Activated gamma-delta T cell treated with anti-CD3 and anti-CD28 coated beads, Interleukin-2, amount 50 U/mL, for 16 hours (primary cell): ENCODE measurements around the gene MMP24.

ENCODE experiments used
- DNase-seq: peaks from one replicate; pipeline ENCODE4 v3.0.0-alpha.2; 2020; ENCODE audit warnings: low read depth

Gene MMP24

DNA sequence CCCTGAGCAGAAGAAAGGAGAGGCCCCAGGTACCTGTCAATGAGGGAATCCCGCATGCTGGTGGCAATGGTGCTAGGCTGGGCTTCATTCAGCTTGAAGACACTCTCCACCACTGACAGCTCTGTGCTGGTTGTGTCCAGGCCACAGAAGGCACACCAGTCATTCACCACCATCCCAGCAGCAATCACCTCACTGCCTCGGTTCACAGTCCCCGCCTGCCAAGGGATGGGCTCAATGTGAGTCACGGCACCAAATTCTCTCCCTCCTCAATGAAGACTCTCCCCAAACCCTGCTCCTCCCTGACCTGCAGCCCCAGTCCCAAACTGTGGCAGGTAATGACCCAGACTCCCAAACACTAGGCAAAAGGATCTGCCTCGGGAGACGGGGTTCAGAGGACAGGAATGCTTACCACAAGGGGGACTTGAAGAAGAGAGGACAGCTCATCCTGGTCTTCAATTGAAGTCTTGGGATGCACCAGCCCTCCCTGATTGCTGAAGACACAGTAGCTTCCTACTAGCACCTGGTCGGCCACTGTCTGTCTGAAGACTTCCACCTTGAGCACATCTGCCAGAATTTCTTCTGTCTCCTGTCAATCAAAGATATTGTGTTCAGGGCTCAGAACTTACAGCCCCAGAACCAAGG lies 53.2 kb downstream of the MMP24 start:
- no peak for DNase-seq

DNA sequence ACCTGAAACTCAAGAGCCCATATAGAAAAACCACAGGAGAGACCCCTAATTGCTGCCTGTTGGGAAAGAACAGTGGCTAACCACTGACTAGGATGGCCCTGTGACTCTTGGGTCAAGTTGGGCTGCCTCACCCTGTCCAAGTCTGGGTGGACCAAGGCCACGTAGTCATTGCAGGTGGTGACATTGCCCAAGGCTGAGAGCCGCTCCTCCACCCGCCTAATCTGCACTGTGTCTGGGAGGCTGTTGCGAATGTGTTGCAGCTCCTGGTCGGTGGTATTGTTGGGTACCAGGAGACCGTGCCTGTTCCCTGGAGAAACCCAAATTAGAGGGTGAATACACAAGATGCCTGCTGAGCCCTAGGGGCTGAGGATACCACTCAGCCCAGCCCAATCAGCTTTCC lies 54.0 kb downstream of the MMP24 start:
- no peak for DNase-seq

DNA sequence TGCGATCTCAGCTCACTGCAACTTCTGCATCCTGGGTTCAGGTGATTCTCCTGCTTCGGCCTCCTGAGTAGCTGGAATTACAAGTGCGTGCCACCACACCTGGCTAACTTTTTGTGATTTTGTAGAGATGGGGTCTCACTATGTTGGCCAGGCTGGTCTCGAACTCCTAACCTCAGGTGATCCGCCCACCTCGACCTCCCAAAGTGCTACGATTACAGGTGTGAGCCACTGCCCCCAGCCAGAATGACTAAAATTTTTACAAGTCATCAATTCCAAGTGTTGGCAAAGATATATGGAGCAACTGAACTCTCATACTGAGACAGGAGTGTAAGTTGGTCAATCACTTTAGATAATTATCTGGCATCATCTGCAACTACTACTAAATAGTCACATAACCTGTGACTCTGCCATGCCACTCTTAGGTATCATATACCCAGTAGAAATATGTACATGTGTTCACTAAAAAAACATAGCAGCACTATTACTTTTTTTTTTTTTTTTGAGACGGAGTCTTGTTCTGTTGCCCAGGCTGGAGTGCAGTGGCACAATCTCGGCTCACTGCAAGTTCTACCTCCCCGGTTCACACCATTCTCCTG lies 55.1 kb downstream of the MMP24 start:
- DNase-seq = no peak

DNA sequence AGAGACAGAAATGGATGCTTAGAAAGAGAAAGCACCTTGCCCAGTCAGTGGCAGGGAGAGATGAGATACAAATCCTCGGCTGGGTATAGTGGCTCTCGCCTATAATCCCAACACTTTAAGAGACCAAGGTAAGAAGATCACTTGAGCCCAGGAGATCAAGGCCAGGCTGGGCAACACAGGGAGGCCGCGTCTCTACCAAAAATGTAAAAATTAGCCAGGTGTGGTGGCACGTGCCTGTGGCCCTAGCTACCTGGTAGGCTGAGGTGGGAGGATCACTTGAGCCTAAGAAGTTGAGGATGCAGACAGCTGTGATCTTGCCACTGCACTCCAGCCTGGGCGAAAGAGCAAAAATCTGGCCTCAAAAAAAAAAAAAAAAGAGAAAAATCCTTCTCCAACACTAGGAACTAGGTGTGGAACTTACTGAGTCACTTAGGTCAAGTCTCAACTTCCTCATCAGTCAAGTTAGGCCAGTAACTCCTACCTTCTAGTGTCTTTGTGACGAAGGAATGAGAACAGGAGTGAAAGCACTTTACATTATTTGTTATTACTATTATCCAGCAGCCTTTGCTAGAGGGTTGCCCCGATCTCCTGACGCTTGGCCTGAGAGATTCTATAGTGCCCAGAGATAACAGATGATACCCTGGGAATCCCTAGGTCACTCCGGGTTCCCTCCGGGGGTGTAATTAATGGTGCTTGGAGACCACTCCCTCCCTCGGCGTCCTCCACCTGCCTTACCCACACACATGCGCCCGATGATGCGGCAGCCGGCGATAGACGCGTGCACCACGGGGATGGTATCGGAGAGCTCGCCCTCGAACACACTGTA lies 57.2 kb downstream of the MMP24 start:
- no peak for DNase-seq

DNA sequence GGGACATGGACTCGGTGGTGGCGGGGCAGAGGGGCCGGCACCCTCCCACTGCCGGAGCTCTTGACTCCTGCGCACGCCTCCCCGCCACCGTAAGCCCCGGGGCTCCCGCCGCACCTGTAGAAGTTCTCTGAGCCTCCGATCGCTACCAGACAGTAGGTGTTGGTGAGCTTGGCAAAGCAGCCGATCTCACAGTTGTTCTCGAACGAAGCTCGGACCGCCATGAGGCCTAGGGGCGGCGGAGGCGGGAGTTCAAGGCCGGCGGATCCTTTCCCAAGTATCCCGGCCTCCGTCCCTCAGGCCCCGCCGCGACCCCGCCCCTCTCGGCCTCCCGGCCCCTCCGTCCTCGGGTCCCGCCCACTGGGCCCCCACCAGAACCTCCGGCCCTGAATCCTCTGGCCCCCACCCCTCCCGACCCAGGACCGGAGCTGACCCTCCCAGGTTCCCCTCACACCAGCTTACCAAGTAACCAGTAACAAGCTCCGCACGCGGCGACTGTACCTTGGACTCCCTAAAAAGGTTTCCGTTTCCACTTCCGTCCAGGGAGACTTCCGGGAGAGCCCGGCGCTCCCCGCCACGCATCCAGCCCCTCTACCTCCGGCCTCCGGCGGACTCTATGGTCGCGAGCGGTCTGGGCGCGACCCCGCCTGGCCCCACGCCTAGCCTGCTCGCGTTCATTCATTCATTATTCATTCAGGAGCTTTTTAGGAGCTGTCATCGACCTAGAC lies 57.9 kb downstream of the MMP24 start, which contains the start of gene EIF6:
TSS of gene EIF6 (minus strand) at position 506 of the 725 bp plus-strand sequence. CDS start at position 221, 285 bp downstream.
- peak; percentile 62 for DNase-seq

DNA sequence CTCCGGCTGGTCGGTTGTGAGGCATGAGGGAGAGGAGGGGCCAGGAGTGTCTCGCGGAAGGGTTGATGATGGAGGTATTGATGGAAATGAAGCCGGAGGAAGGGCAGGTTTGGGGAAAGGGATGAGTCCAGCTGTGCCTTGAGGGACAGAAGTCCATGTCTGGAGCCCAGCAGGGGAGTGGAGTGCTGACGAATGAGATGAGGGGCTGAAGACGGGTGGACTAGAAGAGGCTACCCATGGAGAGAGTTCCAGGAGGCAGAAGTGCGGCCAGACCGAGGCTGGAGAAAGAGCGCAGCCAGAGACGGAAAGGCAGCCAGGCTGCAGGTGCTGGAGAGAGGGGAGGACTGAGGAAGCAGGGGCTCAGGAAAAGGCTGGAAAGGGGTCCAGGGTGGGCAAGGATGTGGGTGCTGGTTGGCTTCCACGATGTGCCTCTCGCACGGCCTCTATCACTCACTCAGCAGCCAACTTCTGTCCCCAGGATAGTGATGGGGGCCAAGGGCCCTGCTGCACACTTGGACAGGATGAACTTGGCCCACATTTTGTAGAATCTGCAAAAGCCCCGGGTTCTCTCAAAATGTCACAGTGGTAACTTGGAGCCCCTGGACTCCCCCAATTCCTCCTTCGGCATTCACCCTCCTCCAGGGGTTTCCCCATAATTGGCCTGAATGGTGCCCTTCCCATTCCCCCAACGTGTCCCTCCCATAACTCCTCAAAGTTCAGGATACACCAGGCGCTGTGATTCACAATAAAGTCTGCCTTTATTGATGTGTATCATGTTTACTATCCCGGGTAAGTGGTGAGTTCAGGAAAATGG lies 58.7 kb downstream of the MMP24 start:
- DNase-seq = no peak

DNA sequence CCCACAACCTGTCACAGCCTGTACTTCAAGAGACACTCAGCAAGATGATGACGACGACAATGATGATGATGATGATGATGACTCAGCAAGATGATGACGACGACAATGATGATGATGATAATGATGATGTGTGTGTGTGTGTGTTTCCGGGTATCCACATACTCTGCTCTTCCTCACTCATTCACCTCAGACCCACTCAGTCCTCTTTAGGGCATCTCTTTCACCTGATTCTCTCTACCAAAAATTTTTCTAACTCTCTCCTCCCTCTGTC lies 59.3 kb downstream of the MMP24 start:
- no peak for DNase-seq

DNA sequence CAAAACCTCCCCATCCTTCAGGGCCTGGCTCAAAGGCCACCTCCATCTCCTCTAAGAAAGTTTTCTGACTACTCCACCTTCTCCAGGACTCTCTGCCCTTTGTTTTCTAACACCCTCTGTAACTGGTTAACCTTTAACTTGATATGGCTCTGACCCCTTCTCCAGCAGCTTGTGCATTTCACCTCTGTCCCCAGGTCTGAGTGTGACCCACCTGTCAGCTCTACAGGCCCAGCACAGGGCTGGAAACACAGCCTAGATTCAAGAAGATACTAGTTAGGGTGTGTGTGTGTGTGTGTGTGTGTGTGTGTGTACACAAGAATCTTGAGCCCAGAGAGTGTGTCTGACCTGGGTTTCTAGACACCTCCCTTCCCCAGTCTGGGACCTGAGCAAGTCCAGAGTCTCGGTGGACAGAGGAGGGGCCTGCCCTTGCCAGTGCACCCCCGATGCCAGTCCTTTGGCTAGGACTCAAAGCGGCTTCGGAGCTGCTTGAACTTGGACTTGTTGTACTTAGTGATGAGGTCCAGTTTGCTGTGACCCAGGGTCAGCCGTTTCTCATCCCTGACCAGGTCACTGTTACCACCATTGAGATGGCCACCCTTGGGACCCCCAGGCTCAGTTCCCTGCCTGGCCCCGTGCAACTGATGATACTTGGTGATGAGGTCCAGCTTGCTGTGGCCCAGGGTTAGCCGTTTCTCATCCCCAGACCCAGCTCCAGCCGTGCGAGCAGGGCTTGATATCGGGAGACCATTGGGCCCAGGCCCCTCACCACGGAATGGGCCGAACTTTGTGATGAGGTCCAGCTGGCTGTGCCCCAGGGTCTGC lies 59.8 kb downstream of the MMP24 start:
- DNase-seq = no peak

DNA sequence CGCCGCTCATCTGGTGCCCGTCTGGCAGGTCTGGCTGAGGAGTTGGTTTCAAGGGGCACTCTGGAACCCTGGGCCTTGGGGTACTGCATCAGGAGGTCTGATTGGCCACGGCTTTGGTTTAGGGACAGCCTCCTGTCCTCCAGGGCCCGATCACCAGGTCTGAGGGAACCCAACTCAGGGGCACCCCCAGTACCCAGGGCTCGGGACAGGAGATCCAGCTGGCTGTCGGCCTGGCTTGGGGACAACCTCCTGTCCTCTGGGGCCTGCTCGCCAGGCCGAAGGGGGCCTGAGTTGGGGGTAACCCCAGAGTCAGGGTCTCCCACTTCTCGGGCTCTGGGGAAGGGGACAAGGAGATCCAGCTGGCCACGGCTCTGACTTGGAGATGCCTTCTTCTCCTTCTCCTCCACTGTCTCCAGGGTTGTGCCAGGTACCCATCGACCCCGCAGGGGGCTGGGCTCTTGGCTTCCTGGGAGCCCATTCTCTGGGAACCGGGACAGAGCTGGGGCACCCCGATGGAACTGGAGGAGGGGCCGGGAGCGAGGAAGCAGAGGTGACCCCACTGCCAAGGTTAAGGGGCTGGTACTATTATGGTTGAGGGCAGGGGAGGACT lies 60.5 kb downstream of the MMP24 start:
- DNase-seq = no peak

DNA sequence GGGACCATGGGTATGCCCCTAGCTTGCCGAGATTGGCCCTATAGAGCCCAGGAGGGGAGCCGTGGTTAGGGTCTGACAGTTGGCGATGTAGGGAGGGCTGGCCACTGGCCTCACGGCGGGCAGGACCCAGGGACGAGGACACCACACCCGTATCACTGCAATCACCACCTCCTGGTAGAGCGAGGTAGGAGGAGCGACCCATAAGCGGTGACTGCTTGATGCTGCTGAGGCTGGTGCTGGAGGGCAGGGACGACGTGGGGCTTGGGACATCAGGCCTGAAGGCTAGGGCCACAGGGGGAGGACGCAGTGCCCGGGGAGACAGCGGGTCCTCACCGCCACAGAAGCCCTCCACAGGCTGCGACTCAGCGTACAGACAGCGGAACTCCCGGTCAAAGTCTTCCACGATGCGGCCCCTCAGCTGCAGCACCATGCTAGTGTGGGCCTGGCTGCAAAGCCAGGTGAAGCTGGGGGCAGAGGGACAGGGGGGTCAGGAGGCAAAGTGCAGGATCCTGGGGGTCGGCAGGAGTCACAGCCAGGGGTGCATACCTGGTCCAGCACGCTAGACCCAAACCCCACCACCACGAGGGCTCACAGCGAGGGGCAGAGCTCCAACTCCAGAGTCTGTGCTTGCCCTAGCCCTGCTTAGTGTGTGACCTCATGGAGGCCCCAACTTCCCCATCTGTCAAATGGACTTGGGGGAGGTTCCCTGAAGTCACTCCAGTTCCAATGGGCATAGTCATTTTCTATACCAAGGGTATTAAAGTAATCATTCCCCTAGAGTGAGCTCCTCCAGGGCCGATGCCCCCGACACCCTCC lies 61.2 kb downstream of the MMP24 start:
- DNase-seq = no peak

DNA sequence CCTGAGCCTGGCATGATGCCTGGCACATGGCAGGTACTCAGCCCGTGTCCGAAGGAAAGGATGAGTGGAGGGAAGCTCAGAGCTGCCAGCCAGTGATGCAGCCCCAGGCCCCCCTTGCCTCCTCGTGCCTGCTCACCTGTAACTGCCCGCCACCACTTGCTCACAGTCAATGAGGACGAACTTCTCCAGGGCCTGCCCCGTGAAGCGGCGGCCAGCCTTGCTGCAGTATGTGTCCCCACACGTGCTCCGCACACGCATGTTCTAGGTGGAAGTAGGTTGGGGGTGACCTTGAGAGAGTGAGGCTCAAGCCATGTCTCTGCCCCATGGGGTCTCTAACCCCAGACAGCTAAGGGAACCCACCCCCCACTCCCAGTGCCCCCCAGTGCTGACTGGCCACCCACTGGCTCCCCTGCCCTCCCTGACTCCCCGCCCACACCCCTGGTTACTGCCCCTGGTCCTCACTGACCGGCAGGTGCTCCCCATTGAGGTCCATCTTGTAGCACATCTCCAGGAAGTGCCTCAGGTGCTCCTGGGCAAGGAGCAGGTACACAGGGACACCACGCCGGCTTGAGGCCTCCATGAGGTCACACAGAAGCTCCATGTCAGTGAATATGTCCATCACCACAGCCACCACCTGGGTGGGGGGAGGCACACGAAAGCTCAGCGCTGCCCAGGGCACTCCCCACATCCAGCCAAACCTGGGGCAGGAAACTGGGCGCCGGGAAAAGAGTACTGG lies 62.0 kb downstream of the MMP24 start:
- no peak for DNase-seq

DNA sequence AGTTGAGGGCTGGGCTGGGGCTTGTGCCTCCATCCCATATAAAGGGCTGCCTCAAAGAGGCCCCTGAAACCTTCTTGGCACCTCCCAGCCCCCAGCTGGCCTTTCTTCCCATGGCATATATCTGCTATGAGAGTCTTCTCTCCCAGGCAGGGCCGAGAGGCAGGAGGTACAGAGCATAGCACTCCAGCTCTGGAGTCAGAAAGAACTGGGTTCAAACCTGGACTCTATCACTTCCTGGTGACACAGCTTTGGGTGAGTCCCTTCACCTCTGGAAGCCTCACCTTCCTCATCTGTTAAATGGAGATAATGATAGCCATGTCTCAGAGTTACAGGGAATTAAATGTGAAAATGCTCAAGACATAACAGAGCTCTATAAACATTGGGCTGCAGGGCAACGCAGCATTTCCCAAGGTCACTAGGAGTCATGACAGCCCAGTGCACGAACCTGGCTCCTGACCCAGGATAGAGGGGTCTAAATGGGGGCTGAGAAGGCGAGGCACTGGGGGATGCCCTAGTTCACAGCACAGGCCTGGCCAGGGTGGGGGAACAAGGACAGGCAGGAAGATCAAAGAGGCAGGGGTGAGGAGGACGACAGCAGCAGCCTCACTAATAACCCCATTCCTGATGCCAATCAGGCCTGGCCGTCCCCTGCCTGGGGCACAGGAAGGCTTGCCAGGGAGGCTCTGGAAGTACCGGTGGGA lies 63.8 kb downstream of the MMP24 start:
- DNase-seq = no peak

DNA sequence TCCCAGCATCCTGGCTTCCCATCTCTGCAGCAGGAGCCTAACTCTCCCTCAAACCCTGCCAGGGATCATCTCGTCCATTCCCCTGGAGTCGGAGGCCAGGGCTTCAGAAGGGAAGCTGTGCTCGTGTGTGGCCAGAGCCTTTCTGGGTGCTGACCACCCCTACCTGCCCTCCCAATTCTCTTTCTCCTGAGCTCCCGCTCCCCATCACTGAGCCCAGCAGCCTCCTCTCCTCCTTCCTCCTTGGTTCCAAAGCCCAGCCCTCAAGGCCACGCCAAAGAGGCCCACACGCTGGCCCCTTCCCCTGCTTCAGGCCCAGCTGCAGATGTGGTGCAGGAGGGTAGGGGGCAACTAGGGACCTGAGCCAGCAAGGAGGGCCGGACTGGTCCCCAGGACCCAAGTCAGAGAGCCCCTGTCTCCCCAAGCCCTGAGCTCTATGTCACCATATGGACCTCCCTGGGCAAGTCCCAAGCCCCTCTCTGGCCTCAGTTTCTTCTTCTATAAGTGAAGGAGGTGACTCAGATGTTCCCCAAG lies 64.5 kb downstream of the MMP24 start:
- DNase-seq = no peak

DNA sequence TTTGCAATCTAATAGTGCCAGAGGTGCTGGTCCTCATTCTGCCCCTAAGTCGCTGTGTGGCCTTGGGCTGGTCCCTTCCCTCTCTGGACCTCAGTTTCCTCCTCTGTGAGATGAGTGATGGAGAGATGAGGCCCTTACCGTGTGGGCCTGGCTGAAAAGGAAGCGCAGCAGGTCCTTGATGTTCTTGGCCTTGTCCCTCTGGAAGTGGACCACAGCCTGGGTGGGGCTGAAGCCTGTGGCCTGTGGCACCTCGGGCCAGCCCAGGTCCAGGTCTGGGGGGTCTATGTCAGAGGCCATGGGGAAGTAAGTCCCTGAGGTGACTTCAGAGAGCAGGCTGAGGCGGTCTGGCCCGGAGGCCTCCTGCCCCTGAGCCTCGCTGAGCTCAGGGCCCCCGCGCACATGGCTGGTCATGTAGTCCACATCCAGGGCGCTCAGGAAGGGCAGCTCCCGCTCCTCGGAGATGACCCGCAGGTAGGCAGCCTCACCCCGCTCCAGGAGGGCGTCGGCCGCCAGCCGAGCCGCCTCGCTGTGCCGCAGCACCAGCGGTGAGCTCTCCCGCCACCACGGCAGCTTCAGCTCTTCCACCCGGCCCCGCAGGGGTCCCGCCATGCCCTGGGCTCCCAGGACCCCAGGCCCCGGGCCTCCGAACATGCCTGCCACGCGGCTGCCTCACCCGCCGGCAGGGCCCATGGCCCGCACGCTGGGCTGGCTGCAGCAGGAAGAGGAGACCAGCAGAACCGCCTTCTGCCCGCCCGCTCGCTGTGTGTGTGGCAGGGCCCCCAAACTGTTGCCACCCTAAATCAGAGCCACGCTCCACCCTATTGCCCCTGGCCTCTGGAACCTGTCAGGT lies 65.4 kb downstream of the MMP24 start, which contains the start of gene FAM83C:
TSS of gene FAM83C (minus strand) at position 772 of the 850 bp plus-strand sequence. CDS start at position 651, 121 bp downstream.
- DNase-seq = no peak

DNA sequence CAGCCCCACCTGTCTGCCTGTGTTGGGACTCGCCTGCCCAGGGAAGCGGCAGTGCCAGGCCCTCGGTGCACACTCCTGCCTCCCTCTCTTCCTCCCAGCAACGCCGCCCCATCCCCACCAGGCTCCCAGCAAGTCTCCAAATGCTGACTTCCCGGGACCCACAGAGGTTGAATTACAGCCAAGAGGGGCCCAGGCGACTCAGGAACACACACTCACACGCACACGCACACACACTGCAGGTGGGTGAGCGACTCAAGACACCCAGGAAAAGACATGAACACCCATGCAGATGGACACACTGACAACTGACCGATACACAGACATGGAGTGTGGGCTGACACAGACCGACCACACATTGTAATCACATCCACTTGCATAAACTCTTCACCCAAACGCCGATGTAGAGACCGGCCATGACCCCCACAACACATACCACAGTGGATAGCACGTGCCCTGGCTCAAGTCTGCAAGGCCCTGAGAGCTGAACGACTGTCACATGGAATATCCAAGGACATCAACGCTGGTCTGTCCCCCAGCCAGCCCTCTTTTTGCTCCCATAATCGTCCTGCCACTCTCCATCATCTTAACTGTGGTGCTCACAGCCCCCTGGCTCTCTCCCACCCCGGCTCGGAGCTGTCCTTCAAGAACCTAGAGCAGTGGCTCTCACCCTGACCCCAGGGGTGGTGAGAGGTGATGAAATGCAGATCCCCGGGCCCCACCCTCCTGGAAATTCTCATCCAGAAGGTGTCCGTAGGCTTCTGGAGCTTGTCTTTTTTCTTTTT lies 66.2 kb downstream of the MMP24 start:
- DNase-seq = no peak
